Ishikawa (cell line): Measurements from ENCODE around the gene TBPL1.

Experiments
- CEBPB ChIP-seq: IDR thresholded peaks from 2 replicates; pipeline ENCODE4 v1.6.1; 2012
- CREB1 ChIP-seq: IDR thresholded peaks from 2 replicates; pipeline ENCODE4 v1.6.1; 2012; ENCODE audit warnings: low read depth
- EGR1 ChIP-seq: IDR thresholded peaks from 2 replicates; pipeline ENCODE4 v1.6.1; 2012
- EP300 ChIP-seq: IDR thresholded peaks from 2 replicates; pipeline ENCODE4 v1.6.1; 2012; ENCODE audit warnings: borderline replicate concordance
- FOXM1 ChIP-seq: IDR thresholded peaks from 2 replicates; pipeline ENCODE4 v1.6.1; 2012; ENCODE audit warnings: low read depth, borderline replicate concordance
- NFIC ChIP-seq: IDR thresholded peaks from 2 replicates; pipeline ENCODE4 v1.6.1; 2012
- RAD21 ChIP-seq: IDR thresholded peaks from 2 replicates; pipeline ENCODE4 v1.6.1; 2012; ENCODE audit warnings: low read depth
- TAF1 ChIP-seq: IDR thresholded peaks from 2 replicates; pipeline ENCODE4 v1.6.1; 2012; ENCODE audit warnings: low read depth, mild to moderate bottlenecking
- TCF12 ChIP-seq: IDR thresholded peaks from 2 replicates; pipeline ENCODE4 v1.6.1; 2012; ENCODE audit warnings: low read depth
- TEAD4 ChIP-seq: IDR thresholded peaks from 2 replicates; pipeline ENCODE4 v1.6.1; 2012
- YY1 ChIP-seq: IDR thresholded peaks from 2 replicates; pipeline ENCODE4 v1.6.1; 2012; ENCODE audit warnings: low read depth
- TF ChIP-seq, protein P1 (sequence below): IDR thresholded peaks from 2 replicates; pipeline ENCODE4 v1.6.1; 2012; ENCODE audit warnings: low read depth, mild to moderate bottlenecking
- TF ChIP-seq, protein P2 (sequence below): IDR thresholded peaks from 2 replicates; pipeline ENCODE4 v1.6.1; 2012
- TF ChIP-seq, protein P3 (sequence below): IDR thresholded peaks from 2 replicates; pipeline ENCODE4 v1.6.1; 2012

DNA sequence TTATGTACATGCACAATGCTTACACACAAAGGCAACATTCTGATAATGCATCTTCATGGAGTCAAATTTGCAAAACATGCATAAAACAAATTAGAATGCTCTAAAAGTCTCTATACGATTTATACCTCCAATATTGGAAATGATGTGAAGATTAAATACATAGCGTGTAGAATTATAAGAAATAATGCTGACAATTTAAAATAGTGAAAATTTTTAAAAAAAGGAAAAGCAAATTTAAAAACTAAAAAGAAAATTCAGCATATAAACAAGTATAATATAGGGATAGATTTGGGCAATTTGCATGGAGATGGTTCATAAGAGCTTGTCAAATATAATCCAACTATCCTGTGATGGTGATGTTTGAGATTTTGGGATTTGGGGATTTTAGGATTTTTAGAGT, 49.2 kb upstream of the TBPL1 start:
- TF ChIP-seq TEAD4, result no peak
- TF ChIP-seq EGR1, result no peak
- TF ChIP-seq NFIC, result no peak
- TF ChIP-seq, protein P1, sequence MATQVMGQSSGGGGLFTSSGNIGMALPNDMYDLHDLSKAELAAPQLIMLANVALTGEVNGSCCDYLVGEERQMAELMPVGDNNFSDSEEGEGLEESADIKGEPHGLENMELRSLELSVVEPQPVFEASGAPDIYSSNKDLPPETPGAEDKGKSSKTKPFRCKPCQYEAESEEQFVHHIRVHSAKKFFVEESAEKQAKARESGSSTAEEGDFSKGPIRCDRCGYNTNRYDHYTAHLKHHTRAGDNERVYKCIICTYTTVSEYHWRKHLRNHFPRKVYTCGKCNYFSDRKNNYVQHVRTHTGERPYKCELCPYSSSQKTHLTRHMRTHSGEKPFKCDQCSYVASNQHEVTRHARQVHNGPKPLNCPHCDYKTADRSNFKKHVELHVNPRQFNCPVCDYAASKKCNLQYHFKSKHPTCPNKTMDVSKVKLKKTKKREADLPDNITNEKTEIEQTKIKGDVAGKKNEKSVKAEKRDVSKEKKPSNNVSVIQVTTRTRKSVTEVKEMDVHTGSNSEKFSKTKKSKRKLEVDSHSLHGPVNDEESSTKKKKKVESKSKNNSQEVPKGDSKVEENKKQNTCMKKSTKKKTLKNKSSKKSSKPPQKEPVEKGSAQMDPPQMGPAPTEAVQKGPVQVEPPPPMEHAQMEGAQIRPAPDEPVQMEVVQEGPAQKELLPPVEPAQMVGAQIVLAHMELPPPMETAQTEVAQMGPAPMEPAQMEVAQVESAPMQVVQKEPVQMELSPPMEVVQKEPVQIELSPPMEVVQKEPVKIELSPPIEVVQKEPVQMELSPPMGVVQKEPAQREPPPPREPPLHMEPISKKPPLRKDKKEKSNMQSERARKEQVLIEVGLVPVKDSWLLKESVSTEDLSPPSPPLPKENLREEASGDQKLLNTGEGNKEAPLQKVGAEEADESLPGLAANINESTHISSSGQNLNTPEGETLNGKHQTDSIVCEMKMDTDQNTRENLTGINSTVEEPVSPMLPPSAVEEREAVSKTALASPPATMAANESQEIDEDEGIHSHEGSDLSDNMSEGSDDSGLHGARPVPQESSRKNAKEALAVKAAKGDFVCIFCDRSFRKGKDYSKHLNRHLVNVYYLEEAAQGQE, result no peak
- TF ChIP-seq YY1, result no peak
- TF ChIP-seq, protein P2, sequence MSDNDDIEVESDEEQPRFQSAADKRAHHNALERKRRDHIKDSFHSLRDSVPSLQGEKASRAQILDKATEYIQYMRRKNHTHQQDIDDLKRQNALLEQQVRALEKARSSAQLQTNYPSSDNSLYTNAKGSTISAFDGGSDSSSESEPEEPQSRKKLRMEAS, result no peak
- TF ChIP-seq RAD21, result no peak
- TF ChIP-seq TAF1, result no peak
- TF ChIP-seq, protein P3, sequence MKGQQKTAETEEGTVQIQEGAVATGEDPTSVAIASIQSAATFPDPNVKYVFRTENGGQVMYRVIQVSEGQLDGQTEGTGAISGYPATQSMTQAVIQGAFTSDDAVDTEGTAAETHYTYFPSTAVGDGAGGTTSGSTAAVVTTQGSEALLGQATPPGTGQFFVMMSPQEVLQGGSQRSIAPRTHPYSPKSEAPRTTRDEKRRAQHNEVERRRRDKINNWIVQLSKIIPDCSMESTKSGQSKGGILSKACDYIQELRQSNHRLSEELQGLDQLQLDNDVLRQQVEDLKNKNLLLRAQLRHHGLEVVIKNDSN, result no peak
- TF ChIP-seq TCF12, result no peak
- TF ChIP-seq CREB1, result no peak
- no peak for TF ChIP-seq EP300
- no peak for TF ChIP-seq CEBPB
- TF ChIP-seq FOXM1, result no peak
